Astrocyte of the hippocampus (primary cell): Measurements from ENCODE around the gene AKAP8L.

ENCODE experiments used
- DNase-seq: peaks from one replicate; pipeline ENCODE4 v3.0.0; 2011; ENCODE audit warnings: low read depth, low spot score

Gene AKAP8L

GRCh38 chr19:15448778-15449619, 30.2 kb upstream of the AKAP8L start:
- DNase-seq = no peak

DNA sequence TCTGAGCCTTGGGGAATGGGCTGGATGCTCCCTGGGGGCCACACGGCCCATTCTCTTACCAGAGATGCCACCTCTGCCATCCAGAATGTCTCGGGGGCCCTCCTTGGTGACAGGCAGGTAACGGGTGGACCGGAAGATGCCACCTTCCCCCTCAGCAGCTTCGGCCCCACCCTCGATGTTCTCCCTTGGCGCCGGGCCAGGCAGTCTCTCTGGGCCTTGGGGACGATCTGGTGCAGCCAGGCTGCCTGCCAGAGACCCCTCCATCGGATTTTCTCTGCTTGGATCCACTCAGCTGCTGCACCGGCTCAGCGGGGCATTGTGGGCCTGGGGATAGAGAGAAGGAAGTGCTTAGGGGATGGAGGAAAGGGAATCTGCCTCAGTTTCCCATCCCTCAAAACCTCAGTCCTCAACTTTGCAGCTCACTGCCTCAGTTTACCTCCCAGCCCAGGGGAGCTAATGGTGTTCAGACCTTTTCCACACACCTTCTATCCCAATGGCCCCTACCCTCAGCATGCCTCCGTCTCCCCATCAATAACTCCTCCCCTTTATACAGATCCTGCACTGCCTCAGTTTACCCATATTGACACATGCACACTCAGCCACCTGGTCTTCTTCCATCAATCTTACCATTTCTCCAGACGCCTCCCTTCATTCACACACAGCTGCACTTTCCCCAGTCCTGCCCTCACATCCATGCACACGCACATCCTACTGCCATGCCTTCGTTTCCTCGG, 29.4 kb upstream of the AKAP8L start:
- DNase-seq = no peak

GRCh38 chr19:15447057-15447456, 28.3 kb upstream of the AKAP8L start:
- DNase-seq = no peak

- DNase-seq = no peak
These were observed 27.1 kb upstream of the AKAP8L start for GRCh38 chr19:15445807-15446376.

DNA sequence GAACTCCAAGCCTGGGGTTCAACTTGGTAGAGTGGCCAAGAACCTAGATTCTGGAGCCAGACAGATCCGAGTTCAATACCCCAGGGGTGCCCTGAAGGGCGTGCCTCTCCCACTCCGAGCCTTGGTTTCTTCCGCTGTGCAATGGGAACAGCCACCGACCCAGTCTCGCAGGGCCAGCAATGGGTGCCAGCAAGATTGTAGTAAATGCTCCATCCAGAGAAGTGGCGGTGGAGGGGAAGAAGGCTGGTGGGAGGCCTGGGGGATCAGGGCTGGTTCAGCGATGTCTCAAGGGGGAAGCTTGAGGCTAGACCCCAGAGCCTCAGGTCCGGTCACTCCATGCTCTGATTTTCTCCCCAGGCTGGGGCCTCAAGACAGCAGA, 26.4 kb upstream of the AKAP8L start:
- DNase-seq = no peak

- no peak for DNase-seq
These were observed 25.9 kb upstream of the AKAP8L start for GRCh38 chr19:15444505-15445226.

GRCh38 chr19:15443838-15444237, 25.1 kb upstream of the AKAP8L start:
- peak; percentile 59 for DNase-seq

DNA sequence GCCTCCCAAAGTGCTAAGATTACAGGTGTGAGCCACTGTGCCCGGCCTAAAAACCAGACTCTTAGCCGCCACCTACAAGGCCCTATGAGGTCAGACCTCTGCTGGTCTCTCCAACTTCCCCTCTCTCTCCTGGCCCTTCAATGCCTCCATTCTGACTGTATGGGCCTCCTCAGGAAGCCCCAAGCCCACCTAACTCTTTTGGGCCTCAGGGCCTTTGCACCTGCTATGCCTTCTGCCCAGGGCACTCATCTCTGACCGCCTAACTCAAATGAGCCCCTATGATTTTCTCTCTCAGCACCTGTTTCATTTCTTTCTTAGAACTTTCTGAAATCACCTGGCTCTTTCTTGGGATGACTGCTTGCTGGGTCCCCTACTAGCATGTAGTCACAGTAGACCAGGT, 24.5 kb upstream of the AKAP8L start:
- no peak for DNase-seq

GRCh38 chr19:15442142-15442920, 23.5 kb upstream of the AKAP8L start:
- DNase-seq = no peak

- no peak for DNase-seq
These were observed 22.5 kb upstream of the AKAP8L start for GRCh38 chr19:15441317-15441716.

- DNase-seq = no peak
These were observed 21.2 kb upstream of the AKAP8L start for GRCh38 chr19:15439821-15440641.

DNA sequence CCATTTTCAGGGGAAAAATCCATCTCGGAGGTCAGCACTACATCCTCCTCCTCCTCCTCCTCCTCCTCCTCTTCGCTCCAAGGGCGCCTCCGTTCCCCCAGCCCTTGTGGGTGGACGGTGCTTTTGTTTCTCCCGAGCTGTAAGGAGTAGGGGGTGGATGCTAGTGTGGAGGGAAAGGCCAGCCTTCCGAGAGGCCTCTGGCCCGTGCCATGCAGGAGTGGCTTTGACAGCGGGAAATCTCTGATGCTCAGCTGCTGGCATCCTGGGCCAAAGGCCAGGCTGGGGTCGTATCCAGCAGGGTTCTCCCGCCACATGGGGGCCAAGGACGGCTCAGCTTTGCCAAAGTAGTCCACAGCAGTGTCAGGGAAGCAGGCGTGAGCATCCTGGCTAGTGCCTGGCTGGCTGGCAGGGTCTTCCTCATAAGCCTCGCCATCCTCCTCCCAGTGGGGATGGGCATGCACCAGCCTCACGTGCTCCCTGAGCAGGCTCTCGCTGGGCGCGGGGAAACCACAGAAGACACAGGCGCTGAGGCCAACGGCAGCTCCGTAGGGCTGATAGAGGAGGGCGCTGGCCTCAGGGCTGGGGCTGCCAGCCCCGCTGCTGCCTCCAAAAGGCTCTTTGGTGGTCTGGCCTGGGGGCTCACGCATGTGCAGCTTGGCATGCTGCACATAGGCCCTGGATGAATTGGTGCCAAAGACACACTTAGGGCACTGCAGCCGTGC, 20.5 kb upstream of the AKAP8L start:
- DNase-seq = no peak

DNA sequence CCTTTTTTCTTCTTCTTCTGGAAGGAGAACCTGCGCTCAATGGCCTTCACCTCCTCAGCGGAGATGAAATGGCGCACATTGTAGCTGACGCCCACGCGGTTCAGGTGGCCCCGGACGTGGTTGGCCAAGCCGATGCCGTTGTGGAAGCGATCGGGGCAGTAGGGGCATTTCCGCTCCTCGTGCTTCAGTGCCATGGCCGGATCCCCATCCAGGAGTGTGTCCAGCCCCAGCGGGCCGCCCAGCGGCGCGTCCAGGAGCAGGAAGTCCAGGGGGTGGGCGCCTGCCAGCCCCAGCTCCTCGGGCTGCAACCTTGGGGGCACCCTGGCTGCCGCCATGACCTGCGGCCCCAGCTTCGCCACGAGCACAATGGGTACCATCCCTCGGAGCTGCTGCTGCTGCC, 19.8 kb upstream of the AKAP8L start:
- DNase-seq = no peak

DNA sequence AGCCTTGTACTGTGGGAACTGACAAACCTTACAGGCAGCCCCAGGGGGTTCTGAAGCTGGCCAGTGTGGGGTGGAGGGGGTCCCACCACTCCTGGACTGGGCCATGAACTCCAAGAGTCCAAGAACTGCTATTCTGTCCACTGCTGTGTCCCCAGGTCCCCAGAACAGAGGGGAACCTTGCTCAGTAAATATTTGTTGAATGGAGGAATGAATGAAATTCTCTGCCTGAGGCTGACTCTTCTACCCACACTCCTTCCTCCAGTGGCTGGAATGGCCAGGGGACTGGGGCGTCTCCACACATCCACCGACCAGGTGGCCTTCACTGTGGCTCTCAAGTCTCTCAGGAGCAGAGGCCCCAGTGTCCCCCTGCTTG, 19.3 kb upstream of the AKAP8L start:
- no peak for DNase-seq

DNA sequence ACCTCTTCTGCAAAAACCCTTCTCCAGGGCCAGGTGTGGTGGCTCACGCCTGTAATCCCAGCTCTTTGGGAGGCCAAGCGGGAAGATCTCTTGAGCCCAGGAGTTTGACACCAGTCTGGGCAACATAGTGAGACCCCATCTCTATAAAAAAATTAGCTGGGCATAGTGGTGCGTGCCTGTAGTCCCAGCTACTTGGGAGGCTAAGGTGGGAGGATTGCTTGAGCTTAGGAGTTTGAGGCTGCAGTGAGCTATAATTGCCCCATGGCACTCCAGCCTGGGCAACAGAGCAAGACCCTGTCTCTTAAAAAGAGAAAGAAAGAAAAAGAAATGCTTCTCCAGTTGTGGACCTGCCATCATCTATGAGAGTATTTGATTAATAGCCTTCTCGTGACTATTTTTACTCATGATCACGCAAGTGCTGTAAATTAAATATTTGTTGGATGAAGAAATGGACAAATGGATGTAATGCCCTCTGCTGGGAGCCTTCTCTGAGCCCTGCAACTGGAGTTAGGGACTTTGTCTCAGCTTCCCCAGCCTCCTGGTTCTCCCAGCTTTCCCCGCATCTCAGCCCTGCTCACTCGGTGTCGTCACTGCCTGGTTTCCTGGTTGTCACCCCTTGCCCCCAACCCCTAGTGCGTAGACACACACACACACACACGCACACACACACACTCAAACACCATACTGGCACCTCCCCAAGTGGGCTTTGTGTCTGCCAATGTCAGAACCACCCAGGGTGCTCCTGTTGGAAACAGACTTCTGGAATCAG, 18.8 kb upstream of the AKAP8L start:
- DNase-seq = no peak

DNA sequence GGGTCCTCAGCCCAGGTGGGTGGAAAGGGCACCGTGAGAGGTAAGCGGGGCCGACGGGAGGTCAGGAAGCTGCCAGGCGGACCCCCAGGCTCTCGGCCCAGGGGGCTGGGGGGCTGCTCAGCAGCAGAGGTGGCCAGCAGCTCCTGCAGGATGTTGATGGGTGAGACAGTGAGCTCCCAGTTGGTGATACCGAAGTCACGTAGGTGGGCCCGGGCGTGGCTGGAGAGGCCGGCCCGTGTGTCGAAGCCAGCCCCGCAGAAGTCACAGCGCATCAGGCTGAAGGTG, 18.0 kb upstream of the AKAP8L start:
- no peak for DNase-seq

DNA sequence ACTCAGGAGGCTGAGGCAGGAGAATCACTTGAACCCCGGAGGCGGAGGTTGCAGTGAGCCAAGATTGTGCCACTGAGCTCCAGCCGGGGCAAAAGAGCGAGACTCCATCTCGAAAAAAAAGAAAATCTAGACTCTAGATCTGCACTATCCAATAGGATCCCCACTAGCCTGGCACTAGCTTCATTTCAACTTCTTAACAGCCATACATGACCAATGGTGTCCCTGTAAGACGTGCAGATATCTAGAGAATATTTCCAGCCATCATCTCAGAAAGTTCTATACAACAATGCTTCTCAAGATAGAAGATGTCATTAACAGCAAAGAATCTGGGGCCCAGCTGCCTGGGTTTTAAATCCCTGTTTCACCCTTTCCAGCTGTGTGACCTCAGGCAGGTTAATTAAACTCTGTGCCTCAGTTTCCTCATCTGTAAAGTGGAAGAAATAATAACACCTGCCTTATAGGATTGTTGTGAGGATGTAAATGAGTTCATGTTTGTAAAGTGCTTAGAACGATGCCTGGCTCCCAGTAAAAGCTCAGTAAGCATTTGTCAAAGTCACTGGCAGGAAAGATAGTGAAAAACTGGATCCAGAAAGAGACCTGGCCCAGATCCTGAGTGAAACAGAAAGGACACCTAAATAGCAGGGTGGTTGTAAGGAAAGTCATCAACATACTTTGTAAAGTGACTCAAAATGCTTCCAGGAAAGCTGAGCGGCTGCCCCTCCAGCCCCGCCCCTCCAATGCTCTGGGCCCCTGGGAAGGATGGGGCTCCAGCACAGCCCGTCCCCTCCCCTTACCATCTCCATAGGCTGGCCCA, 17.4 kb upstream of the AKAP8L start:
- DNase-seq = no peak

- no peak for DNase-seq
These were observed 14.8 kb upstream of the AKAP8L start for GRCh38 chr19:15433519-15434069.
